Large intestine (tissue), 3 donors: ENCODE data around the gene SAMD3. TPM values are rescaled to one million over a fixed set of nuclear protein-coding genes. Genes with fewer than 3 reads are reported as not detected.
"Not testable (repeated sequence)": the region's sequence is repeated elsewhere in the genome, so short reads cannot be mapped to it uniquely, and the experiment has no call there.

Experiments
- DNase-seq, 2 donors: peaks; one replicate each; pipeline versions ENCODE4 v3.0.0 to v3.0.0-alpha.2; 2013
- H3K27ac ChIP-seq: one replicate; pipeline ENCODE4 v1.5.1; 2013; ENCODE audit warnings: low read length
- H3K27me3 ChIP-seq: 2 replicates; pipeline ENCODE4 v1.6.1; 2013; ENCODE audit warnings: low read length; ENCODE audit not compliant: control insufficient read depth, insufficient read depth
- H3K36me3 ChIP-seq: 2 replicates; pipeline ENCODE4 v1.6.1; 2013; ENCODE audit warnings: low read length; ENCODE audit not compliant: control insufficient read depth, insufficient read depth
- H3K4me1 ChIP-seq: one replicate; pipeline ENCODE4 v1.6.1; 2013; ENCODE audit warnings: low read length; ENCODE audit not compliant: control insufficient read depth, insufficient read depth
- H3K4me3 ChIP-seq: one replicate; pipeline ENCODE4 v1.5.1; 2013; ENCODE audit warnings: low read length
- H3K9me3 ChIP-seq: one replicate; pipeline ENCODE4 v1.6.1; 2013; ENCODE audit warnings: mild to moderate bottlenecking, low read depth, low read length, moderate library complexity; ENCODE audit not compliant: control insufficient read depth
- WGBS: methylation state at CpG from one replicate; pipeline ENCODE4 v1.1.5; 2013; ENCODE audit warnings: low lambda C conversion rate; ENCODE audit not compliant: insufficient coverage; 5-methylcytosine and 5-hydroxymethylcytosine counted together
- polyA plus RNA-seq: library from polyadenylated mRNA; unstranded; fragments of 120-200 nt; gene quantifications from one replicate; pipeline ENCODE4 v1.2.1, GENCODE V29; 2013

SAMD3 gene
- polyA plus RNA-seq, 1 donor = 3.6 TPM

- no peaks in the 10 kb centered on the region for H3K9me3 ChIP-seq
- no peak overlapping the region for H3K27ac ChIP-seq
- no peak overlapping the region for H3K4me3 ChIP-seq
- 80% methylated on average over 3 of the region's 9 CpGs for WGBS
- H3K27me3 ChIP-seq = no peaks in the 10 kb centered on the region
- DNase-seq = no peak
- H3K36me3 ChIP-seq = no peaks in the 10 kb centered on the region
- no peaks in the 10 kb centered on the region for H3K4me1 ChIP-seq
These were observed 29.9 kb upstream of the SAMD3 start for GRCh38 chr6:130252527-130253237.

GRCh38 chr6:130245267-130245666, 22.5 kb upstream of the SAMD3 start:
- Histone ChIP-seq H3K4me1 (no peaks in the 10 kb centered on the region), H3K4me3 (no peak overlapping the region), H3K36me3 (no peaks in the 10 kb centered on the region), H3K27me3 (no peaks in the 10 kb centered on the region), H3K9me3 (no peaks in the 10 kb centered on the region), H3K27ac (no peak overlapping the region)
- DNase-seq = no peak
- no CpG with 5 or more reads among the region's 2 CpGs for WGBS

- Histone ChIP-seq H3K4me3 (no peak overlapping the region), H3K9me3 (no peaks in the 10 kb centered on the region), H3K36me3 (no peaks in the 10 kb centered on the region), H3K27ac (no peak overlapping the region), H3K27me3 (no peaks in the 10 kb centered on the region), H3K4me1 (no peaks in the 10 kb centered on the region)
- WGBS = 100% methylated on average over 2 of the region's 2 CpGs
- no peak for DNase-seq
These were observed 22.0 kb upstream of the SAMD3 start for GRCh38 chr6:130244728-130245127.

- WGBS = 73% methylated on average over 2 of the region's 4 CpGs
- Histone ChIP-seq H3K4me3 (no peak overlapping the region), H3K27ac (no peak overlapping the region), H3K27me3 (no peaks in the 10 kb centered on the region), H3K9me3 (no peaks in the 10 kb centered on the region), H3K4me1 (no peaks in the 10 kb centered on the region), H3K36me3 (no peaks in the 10 kb centered on the region)
- no peak for DNase-seq
These were observed 17.5 kb upstream of the SAMD3 start for GRCh38 chr6:130240232-130240631.

GRCh38 chr6:130239755-130240154, 17.0 kb upstream of the SAMD3 start:
- no peaks in the 10 kb centered on the region for H3K4me1 ChIP-seq
- H3K4me3 ChIP-seq = no peak overlapping the region
- DNase-seq = no peak
- H3K9me3 ChIP-seq = no peaks in the 10 kb centered on the region
- no peaks in the 10 kb centered on the region for H3K27me3 ChIP-seq
- no peaks in the 10 kb centered on the region for H3K36me3 ChIP-seq
- no peak overlapping the region for H3K27ac ChIP-seq
- no CpG with 5 or more reads among the region's 2 CpGs for WGBS

- H3K27me3 ChIP-seq = no peaks in the 10 kb centered on the region
- no peaks in the 10 kb centered on the region for H3K36me3 ChIP-seq
- no peak overlapping the region for H3K4me3 ChIP-seq
- H3K9me3 ChIP-seq = no peaks in the 10 kb centered on the region
- 67% methylated on average over 1 of the region's 3 CpGs for WGBS
- H3K4me1 ChIP-seq = no peaks in the 10 kb centered on the region
- no peak overlapping the region for H3K27ac ChIP-seq
- no peak for DNase-seq
These were observed 10.6 kb upstream of the SAMD3 start for GRCh38 chr6:130233330-130233729.

- not testable (repeated sequence) for H3K27me3 ChIP-seq, H3K4me1 ChIP-seq, H3K9me3 ChIP-seq, H3K27ac ChIP-seq, H3K36me3 ChIP-seq, DNase-seq, H3K4me3 ChIP-seq
- WGBS = 100% methylated on average over 1 of the region's 6 CpGs
These were observed 7.8 kb upstream of the SAMD3 start for GRCh38 chr6:130230531-130230930.

GRCh38 chr6:130229645-130230044, 6.9 kb upstream of the SAMD3 start:
- no peaks in the 10 kb centered on the region for H3K9me3 ChIP-seq
- H3K27ac ChIP-seq = no peak overlapping the region
- H3K36me3 ChIP-seq = no peaks in the 10 kb centered on the region
- H3K4me3 ChIP-seq = no peak overlapping the region
- no CpG with 5 or more reads among the region's 4 CpGs for WGBS
- H3K4me1 ChIP-seq = no peaks in the 10 kb centered on the region
- H3K27me3 ChIP-seq = no peaks in the 10 kb centered on the region
- DNase-seq = no peak

- Histone ChIP-seq H3K4me1 (no peaks in the 10 kb centered on the region), H3K27ac (no peak overlapping the region), H3K4me3 (no peak overlapping the region), H3K9me3 (no peaks in the 10 kb centered on the region), H3K27me3 (no peaks in the 10 kb centered on the region), H3K36me3 (no peaks in the 10 kb centered on the region)
- no CpG with 5 or more reads among the region's 5 CpGs for WGBS
- no peak for DNase-seq
These were observed 757 bp upstream of the SAMD3 start for GRCh38 chr6:130223508-130223907.

GRCh38 chr6:130218134-130218533, 4.6 kb downstream of the SAMD3 start:
- Histone ChIP-seq H3K27ac (no peak overlapping the region), H3K36me3 (no peaks in the 10 kb centered on the region), H3K9me3 (no peaks in the 10 kb centered on the region), H3K27me3 (no peaks in the 10 kb centered on the region), H3K4me1 (no peaks in the 10 kb centered on the region), H3K4me3 (no peak overlapping the region)
- WGBS = no CpG with 5 or more reads among the region's 8 CpGs
- no peak for DNase-seq

GRCh38 chr6:130216620-130217019, 6.1 kb downstream of the SAMD3 start:
- Histone ChIP-seq H3K27me3 (no peaks in the 10 kb centered on the region), H3K27ac (no peak overlapping the region), H3K4me1 (no peaks in the 10 kb centered on the region), H3K4me3 (no peak overlapping the region), H3K9me3 (no peaks in the 10 kb centered on the region), H3K36me3 (no peaks in the 10 kb centered on the region)
- WGBS = 78% methylated on average over 4 of the region's 4 CpGs
- no peak for DNase-seq
